ENCODE results near the gene SLC7A4.

SLC7A4 gene

GRCh38 chr22:21038405-21038804, 6.0 kb upstream of the SLC7A4 start:
- no peak for DNase-seq

- no peak for DNase-seq
Observed at GRCh38 chr22:21034989-21035388, 2.6 kb upstream of the SLC7A4 start.

- no peak for DNase-seq
Observed at GRCh38 chr22:21033895-21034294, 1.5 kb upstream of the SLC7A4 start.

GRCh38 chr22:21032868-21033688, 717 bp upstream of the SLC7A4 start:
- DNase-seq: no peak

- DNase-seq: no peak
Observed at GRCh38 chr22:21031545-21032036, 770 bp downstream of the SLC7A4 start.

GRCh38 chr22:21030621-21031544, 1.5 kb downstream of the SLC7A4 start:
- no peak for DNase-seq

GRCh38 chr22:21030032-21030431, 2.3 kb downstream of the SLC7A4 start:
- no peak for DNase-seq

GRCh38 chr22:21029486-21030025, 2.8 kb downstream of the SLC7A4 start:
- no peak for DNase-seq

- DNase-seq: no peak
Observed at GRCh38 chr22:21028277-21029251, 3.8 kb downstream of the SLC7A4 start.

GRCh38 chr22:21026783-21027692, 5.3 kb downstream of the SLC7A4 start:
- no peak for DNase-seq

GRCh38 chr22:21025763-21026755, 6.3 kb downstream of the SLC7A4 start:
- DNase-seq: no peak

GRCh38 chr22:21025266-21025665, 7.1 kb downstream of the SLC7A4 start:
- DNase-seq: no peak

- no peak for DNase-seq
Observed at GRCh38 chr22:21022955-21023614, 9.3 kb downstream of the SLC7A4 start.

- DNase-seq: no peak
Observed at GRCh38 chr22:21022507-21022906, 9.9 kb downstream of the SLC7A4 start.

GRCh38 chr22:21020802-21021429, 11.4 kb downstream of the SLC7A4 start:
- DNase-seq: no peak

- DNase-seq: no peak
Observed at GRCh38 chr22:21018314-21018713, 14.0 kb downstream of the SLC7A4 start.

- DNase-seq: no peak
Observed at GRCh38 chr22:21016644-21017420, 15.5 kb downstream of the SLC7A4 start.

- DNase-seq: no peak
Observed at GRCh38 chr22:21015466-21016006, 16.8 kb downstream of the SLC7A4 start.
